COR-L47 (cell line): ENCODE data around the gene AKT1S1.

Source experiments
- DNase-seq: peaks from one replicate; lab custom pipeline; 2025; lab: John Stamatoyannopoulos, UW

The AKT1S1 gene

GRCh38 chr19:49869009-49869483, 8.1 kb downstream of the AKT1S1 start:
- DNase-seq = peak; percentile 78

GRCh38 chr19:49866933-49867782, 10.0 kb downstream of the AKT1S1 start, which contains the start of gene PNKP:
PNKP (minus strand) TSS chr19:49867576; CDS start chr19:49867204, 372 bp downstream.
- peak; percentile 85 for DNase-seq

GRCh38 chr19:49864890-49865289, 12.3 kb downstream of the AKT1S1 start:
- DNase-seq = no peak

GRCh38 chr19:49863935-49864320, 13.2 kb downstream of the AKT1S1 start:
- DNase-seq = no peak

GRCh38 chr19:49863254-49863934, 13.8 kb downstream of the AKT1S1 start:
- DNase-seq = no peak

GRCh38 chr19:49862391-49863253, 14.5 kb downstream of the AKT1S1 start:
- no peak for DNase-seq

GRCh38 chr19:49861541-49862378, 15.4 kb downstream of the AKT1S1 start:
- no peak for DNase-seq

- DNase-seq = no peak
Measured at GRCh38 chr19:49861107-49861506, 16.0 kb downstream of the AKT1S1 start.

- DNase-seq = no peak
Measured at GRCh38 chr19:49860336-49861102, 16.6 kb downstream of the AKT1S1 start.

- DNase-seq = no peak
Measured at GRCh38 chr19:49859682-49860335, 17.3 kb downstream of the AKT1S1 start.

GRCh38 chr19:49858088-49858985, 18.8 kb downstream of the AKT1S1 start:
- DNase-seq = no peak

GRCh38 chr19:49857838-49858087, 19.4 kb downstream of the AKT1S1 start:
- no peak for DNase-seq

- no peak for DNase-seq
Measured at GRCh38 chr19:49857061-49857837, 19.9 kb downstream of the AKT1S1 start.

- DNase-seq = no peak
Measured at GRCh38 chr19:49856574-49857021, 20.6 kb downstream of the AKT1S1 start.

- no peak for DNase-seq
Measured at GRCh38 chr19:49855676-49856573, 21.2 kb downstream of the AKT1S1 start.

GRCh38 chr19:49855277-49855675, 21.9 kb downstream of the AKT1S1 start:
- no peak for DNase-seq
